ENCODE data around the gene TBC1D1.

TBC1D1 gene

DNA sequence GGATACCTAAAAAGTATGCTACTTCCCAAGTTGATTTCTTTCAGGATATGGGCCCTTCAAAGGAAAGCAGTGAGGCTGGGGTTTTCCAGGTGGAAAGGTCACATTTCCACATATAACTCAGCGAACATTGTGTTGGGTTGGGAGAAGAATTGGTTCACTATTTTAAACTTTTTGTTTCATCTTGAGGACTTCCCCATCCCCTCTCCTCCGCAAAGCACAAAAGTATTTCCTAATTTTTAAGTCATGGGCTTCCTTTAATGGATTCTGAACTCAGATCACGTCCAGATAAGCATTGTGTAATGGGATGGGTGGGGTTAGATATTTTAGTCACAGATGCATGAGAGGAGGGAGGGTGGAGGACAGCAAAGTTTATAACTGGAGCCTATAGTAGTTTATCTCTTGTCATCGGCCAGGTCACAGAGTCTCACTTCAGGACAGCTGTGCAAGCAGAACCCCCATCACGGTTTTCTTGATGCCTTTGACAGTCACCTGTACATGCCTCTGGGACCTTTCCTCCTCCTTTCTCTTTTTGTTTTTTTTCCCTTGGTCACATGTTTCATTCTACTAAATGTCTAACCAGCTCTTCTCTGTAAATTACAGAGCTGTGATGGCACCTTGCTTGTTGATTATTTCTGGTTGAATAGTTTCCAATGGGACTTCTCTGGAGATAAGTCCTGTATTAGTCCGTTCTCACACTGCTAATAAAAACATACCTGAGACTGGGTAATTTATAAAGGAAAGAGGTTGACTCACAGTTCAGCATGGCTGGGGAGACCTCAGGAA, 184.7 kb downstream of the TBC1D1 start:
- Mint-ChIP-seq H3K4me1 (peaks cover 17% of the 10 kb centered on the region), H3K36me3 (ENCODE audit: low read depth) (peaks cover 55% of the 10 kb centered on the region), H3K9me3 (no peaks in the 10 kb centered on the region), H3K27me3 (ENCODE audit: low read depth) (no peaks in the 10 kb centered on the region), H3K4me3 (no peak overlapping the region), H3K27ac (peak overlapping the region; percentile 2 to 36 (median 34))
- TF ChIP-seq, protein P1, sequence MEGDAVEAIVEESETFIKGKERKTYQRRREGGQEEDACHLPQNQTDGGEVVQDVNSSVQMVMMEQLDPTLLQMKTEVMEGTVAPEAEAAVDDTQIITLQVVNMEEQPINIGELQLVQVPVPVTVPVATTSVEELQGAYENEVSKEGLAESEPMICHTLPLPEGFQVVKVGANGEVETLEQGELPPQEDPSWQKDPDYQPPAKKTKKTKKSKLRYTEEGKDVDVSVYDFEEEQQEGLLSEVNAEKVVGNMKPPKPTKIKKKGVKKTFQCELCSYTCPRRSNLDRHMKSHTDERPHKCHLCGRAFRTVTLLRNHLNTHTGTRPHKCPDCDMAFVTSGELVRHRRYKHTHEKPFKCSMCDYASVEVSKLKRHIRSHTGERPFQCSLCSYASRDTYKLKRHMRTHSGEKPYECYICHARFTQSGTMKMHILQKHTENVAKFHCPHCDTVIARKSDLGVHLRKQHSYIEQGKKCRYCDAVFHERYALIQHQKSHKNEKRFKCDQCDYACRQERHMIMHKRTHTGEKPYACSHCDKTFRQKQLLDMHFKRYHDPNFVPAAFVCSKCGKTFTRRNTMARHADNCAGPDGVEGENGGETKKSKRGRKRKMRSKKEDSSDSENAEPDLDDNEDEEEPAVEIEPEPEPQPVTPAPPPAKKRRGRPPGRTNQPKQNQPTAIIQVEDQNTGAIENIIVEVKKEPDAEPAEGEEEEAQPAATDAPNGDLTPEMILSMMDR (IDR thresholded peaks at IDR 0.05; ENCODE audit: unreplicated experiment in 3 of 3): no peak

DNA sequence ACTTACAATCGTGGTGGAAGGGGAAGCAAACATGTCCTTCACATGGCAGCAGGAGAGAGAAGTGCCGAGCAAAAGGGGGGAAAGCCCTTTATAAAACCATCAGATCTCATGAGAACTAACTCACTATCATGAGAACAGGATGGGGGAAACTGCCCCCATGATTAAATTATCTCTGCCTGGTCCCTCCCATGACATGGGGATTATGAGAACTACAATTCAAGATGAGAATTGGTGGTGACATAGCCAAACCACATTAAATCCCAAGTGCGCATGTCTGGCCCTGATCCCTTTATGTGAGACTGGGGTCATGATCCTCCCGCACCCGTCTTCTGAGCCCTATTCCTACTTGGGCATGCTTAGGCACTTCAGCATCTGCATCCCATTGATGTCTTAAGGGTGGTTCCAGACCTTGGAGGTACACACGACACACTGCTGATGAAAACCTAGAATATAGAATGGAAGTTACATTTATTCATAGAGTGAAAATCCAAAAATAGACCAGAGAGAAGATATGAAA, 185.3 kb downstream of the TBC1D1 start:
- H3K9me3 Mint-ChIP-seq: no peaks in the 10 kb centered on the region
- peaks cover 62% of the 10 kb centered on the region for H3K36me3 Mint-ChIP-seq (ENCODE audit: low read depth)

DNA sequence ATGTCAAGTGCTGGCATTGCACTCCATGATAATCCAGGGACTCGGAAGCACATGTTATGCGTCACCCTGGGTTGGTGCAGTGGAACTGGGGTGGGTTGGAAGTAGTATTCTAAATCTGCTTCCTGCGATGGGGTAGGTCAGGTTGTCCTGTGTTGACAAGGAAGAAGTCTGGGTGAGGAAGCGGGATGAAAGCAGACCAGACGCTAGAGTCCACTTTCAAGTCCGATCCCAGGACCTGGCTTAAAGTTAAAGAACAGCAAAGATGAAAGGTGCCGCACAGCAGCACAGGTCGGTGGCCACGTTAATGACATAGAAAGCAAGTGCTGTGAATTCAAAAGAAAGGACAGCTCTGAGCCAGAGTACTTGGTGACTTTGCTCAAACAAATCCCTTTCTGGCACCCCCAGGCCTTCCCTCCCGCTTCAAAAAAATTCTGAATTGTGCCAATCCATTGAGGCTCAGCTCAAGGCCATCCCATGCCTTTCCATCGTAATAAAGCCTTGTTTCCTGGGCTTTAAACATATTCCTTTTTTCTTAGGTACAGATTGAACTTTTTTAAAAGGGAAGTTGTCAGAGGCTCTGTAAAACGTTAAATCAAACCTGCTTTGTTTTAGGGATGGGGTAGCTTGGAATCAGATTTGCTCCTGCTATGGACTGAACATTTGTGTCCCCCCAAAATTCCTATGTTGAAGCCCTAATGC, 187.1 kb downstream of the TBC1D1 start:
- TF ChIP-seq, protein P1 (IDR thresholded peaks at IDR 0.05; ENCODE audit: unreplicated experiment in 3 of 3): no peak
- Mint-ChIP-seq H3K27me3 (ENCODE audit: low read depth) (no peaks in the 10 kb centered on the region), H3K4me3 (no peak overlapping the region), H3K27ac (peak overlapping the region; percentile 75 to 88 (median 86)), H3K9me3 (no peaks in the 10 kb centered on the region), H3K4me1 (peaks cover 41% of the 10 kb centered on the region), H3K36me3 (ENCODE audit: low read depth) (peaks cover 69% of the 10 kb centered on the region)

More for the DNA sequence above, 185.3 kb downstream of the TBC1D1 start:
- Mint-ChIP-seq H3K4me3 (no peak overlapping the region), H3K27me3 (ENCODE audit: low read depth) (no peaks in the 10 kb centered on the region), H3K4me1 (peaks cover 24% of the 10 kb centered on the region), H3K27ac (peak overlapping the region; percentile 2 to 39 (median 36))
- TF ChIP-seq, protein P1 (IDR thresholded peaks at IDR 0.05; ENCODE audit: unreplicated experiment in 3 of 3): no peak

DNA sequence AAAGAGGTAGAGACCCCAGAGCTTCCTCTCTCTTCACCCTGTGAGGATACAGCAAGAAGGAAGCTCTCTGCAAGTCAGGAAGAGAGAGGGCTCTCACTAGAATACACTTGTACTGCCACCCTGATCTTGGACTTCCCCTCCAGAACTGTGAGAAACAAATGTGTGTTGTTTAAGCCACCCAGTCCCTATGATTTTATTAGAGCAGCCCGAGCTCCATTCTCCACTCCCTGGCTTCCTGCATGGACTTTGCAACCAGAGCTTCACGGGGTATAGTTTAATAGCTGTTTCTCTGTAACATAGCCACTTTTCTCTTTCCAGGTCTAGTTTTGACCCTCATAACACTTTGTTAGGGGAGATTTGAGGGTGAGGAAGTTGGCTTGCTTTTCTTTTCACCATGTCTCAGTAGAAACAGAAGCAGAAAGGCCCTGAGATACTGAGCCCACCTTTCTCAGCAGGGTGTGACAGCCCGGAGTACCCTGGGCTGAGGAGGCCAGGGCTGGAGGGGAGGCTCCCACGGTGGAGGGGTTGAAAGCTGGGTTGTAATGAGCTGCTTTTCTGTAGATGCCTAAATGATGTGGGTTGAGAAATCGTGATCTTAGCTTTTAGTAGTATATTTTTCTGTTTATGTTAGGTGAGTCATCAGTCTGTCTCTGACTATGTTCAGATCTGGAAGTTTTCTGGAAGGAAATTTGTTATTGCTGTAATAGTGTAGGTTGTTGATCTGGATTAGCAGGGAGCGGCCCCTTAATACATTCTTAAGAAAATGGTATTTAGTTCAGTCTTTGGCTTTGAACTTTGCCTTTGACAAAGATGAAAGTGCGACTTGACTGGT, 187.9 kb downstream of the TBC1D1 start:
- H3K27ac Mint-ChIP-seq: peak overlapping the region; percentile 75 to 88 (median 86)
- peaks cover 68% of the 10 kb centered on the region for H3K36me3 Mint-ChIP-seq (ENCODE audit: low read depth)
- H3K27me3 Mint-ChIP-seq (ENCODE audit: low read depth): no peaks in the 10 kb centered on the region
- TF ChIP-seq, protein P1 (IDR thresholded peaks at IDR 0.05; ENCODE audit: unreplicated experiment in 3 of 3): no peak
- H3K9me3 Mint-ChIP-seq: no peaks in the 10 kb centered on the region
- H3K4me1 Mint-ChIP-seq: peaks cover 44% of the 10 kb centered on the region
- no peak overlapping the region for H3K4me3 Mint-ChIP-seq

DNA sequence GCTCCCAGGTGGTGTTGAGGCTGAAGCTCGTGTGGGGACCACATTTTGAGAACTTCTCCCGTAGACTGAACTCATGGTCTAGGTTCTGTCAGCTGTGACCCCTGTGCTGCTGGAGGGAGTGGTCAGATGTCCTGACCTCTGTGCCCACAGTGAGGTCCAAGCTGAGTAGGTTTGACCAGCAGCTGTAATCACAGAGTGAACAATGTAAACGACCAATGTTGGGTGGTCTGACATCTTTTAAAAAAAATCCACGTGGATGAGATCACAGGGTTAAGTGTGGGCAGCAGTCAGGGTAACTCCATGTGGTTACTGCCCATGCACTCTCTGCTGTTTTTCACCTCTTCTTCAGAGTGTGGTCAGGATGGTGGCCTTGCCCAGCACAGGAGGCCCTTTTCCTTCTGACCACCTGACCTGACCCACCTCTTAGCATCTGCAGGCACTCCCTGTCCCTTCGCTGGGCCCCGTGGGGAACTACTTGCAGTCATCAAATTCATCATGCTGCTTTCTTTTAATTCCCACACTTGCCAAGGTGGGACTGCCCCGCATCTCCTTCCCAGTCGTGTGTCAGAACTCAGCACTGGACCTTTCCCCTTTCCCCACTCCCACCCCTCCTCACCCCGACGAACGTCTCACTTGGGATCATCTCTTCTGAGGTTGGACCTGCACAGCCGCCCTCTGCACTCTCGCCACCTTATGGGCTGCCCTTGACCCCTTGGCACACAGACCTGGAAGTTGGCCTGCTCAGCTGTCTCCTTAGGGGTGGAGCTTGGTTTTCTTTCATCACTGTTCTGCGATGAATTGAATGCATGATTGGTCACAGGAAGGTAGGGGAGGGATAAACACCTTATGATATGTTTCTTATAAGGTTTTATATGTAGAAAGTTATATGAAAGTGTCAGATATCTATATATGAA, 189.4 kb downstream of the TBC1D1 start:
- Mint-ChIP-seq H3K9me3 (no peaks in the 10 kb centered on the region), H3K4me3 (no peak overlapping the region), H3K36me3 (ENCODE audit: low read depth) (peaks cover 57% of the 10 kb centered on the region), H3K4me1 (peaks cover 56% of the 10 kb centered on the region), H3K27me3 (ENCODE audit: low read depth) (no peaks in the 10 kb centered on the region), H3K27ac (peak overlapping the region; percentile 79 to 93 (median 87))
- TF ChIP-seq, protein P1 (IDR thresholded peaks at IDR 0.05; ENCODE audit: unreplicated experiment in 3 of 3): no peak

Data from nephron (organoid).